Measurements from ENCODE around the gene HDAC2.
"Not testable (repeated sequence)": the region's sequence is repeated elsewhere in the genome, so short reads cannot be mapped to it uniquely, and the experiment has no call there.

HDAC2 gene

GRCh38 chr6:113954653-113955052 is 16.3 kb downstream of the HDAC2 start:
- peak; percentile 18 for DNase-seq (ENCODE audit: low read depth)

GRCh38 chr6:113953346-113953745 is 17.6 kb downstream of the HDAC2 start:
- H3K4me3 ChIP-seq (ENCODE audit: low read depth, low read length): no peak overlapping the region
- no peak for TF ChIP-seq CTCF (conservative IDR thresholded peaks at IDR 0.05; ENCODE audit: low read depth, low read length)
- peak; percentile 56 for DNase-seq (ENCODE audit: low read depth)

More at GRCh38 chr6:113954653-113955052, 16.3 kb downstream of the HDAC2 start:
- H3K4me3 ChIP-seq (ENCODE audit: low read depth, low read length): no peak overlapping the region
- TF ChIP-seq CTCF (conservative IDR thresholded peaks at IDR 0.05; ENCODE audit: low read depth, low read length): no peak

- no peak for DNase-seq (ENCODE audit: low read depth)
- H3K4me3 ChIP-seq (ENCODE audit: low read depth, low read length): no peak overlapping the region
Observed at GRCh38 chr6:113949499-113949898, 21.4 kb downstream of the HDAC2 start.

GRCh38 chr6:113944701-113945100 is 26.2 kb downstream of the HDAC2 start:
- TF ChIP-seq CTCF (conservative IDR thresholded peaks at IDR 0.05; ENCODE audit: low read depth, low read length): no peak
- peak; percentile 34 for DNase-seq (ENCODE audit: low read depth)
- H3K4me3 ChIP-seq (ENCODE audit: low read depth, low read length): no peak overlapping the region

More at GRCh38 chr6:113949499-113949898, 21.4 kb downstream of the HDAC2 start:
- TF ChIP-seq CTCF (conservative IDR thresholded peaks at IDR 0.05; ENCODE audit: low read depth, low read length): no peak

- DNase-seq (ENCODE audit: low read depth): no peak
- no peak for TF ChIP-seq CTCF (conservative IDR thresholded peaks at IDR 0.05; ENCODE audit: low read depth, low read length)
Observed at GRCh38 chr6:113939825-113940224, 31.1 kb downstream of the HDAC2 start.

DNA sequence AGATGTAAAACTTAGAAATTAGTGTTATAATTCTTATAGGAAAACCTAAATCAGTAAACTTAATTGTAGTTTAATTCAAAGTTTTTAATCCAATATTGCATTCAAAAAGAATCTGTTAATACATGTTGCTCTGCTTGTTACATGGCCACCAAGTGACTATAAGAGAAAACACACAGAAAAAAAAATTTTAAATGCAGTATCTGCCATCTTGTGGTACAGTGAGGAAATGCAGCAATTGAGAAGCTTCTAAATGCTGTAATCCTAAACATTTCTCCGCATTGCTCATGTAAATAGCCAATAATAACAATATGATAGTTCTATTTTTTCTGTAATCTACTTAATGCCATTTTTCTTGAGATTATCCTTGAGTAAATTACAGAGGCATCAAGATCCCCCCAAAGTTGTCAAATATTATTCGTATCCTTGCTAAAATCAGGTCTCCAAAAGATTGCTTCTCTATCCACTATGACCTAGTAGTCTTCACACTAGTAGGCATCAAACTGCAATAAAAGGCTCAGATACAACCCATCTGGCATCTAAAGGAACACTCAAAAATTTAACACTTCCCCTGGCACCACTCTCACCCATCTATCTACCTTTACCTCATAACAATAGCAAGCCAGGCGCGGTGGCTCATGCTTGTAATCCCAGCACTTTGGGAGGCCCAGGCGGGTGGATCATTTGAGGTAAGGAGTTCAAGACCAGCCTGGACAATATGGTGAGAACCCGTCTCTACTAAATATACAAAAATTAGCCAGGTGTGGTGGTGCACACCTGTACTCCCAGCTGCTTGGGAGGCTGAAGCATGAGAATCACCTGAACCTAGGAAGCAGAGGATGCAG is 34.6 kb downstream of the HDAC2 start:
- peak; percentile 80 for DNase-seq (ENCODE audit: low read depth)
- peak; percentile 70 for TF ChIP-seq CTCF (conservative IDR thresholded peaks at IDR 0.05; ENCODE audit: low read depth, low read length)
- H3K4me3 ChIP-seq (ENCODE audit: low read depth, low read length): no peak overlapping the region

More at GRCh38 chr6:113939825-113940224, 31.1 kb downstream of the HDAC2 start:
- H3K4me3 ChIP-seq (ENCODE audit: low read depth, low read length): no peak overlapping the region

- TF ChIP-seq CTCF (conservative IDR thresholded peaks at IDR 0.05; ENCODE audit: low read depth, low read length): no peak
- no peak overlapping the region for H3K4me3 ChIP-seq (ENCODE audit: low read depth, low read length)
- no peak for DNase-seq (ENCODE audit: low read depth)
Observed at GRCh38 chr6:113934101-113934500, 36.8 kb downstream of the HDAC2 start.

GRCh38 chr6:113931907-113932306 is 39.0 kb downstream of the HDAC2 start:
- not testable (repeated sequence) for DNase-seq (ENCODE audit: low read depth); H3K4me3 ChIP-seq (ENCODE audit: low read depth, low read length)

All from choroid plexus epithelial cell (primary cell).